Activated CD8-positive, alpha-beta memory T cell treated with anti-CD3 and anti-CD28 coated beads for 4 hours (primary cell): ENCODE measurements around the gene SDHC.
"Not testable (repeated sequence)": the region's sequence is repeated elsewhere in the genome, so short reads cannot be mapped to it uniquely, and the experiment has no call there.

Experiments
- DNase-seq, 2 donors: peaks; one replicate each; pipeline ENCODE4 v3.0.0-alpha.2; 2020; ENCODE audit warnings: low read depth in 2 of 2

Gene SDHC

DNA sequence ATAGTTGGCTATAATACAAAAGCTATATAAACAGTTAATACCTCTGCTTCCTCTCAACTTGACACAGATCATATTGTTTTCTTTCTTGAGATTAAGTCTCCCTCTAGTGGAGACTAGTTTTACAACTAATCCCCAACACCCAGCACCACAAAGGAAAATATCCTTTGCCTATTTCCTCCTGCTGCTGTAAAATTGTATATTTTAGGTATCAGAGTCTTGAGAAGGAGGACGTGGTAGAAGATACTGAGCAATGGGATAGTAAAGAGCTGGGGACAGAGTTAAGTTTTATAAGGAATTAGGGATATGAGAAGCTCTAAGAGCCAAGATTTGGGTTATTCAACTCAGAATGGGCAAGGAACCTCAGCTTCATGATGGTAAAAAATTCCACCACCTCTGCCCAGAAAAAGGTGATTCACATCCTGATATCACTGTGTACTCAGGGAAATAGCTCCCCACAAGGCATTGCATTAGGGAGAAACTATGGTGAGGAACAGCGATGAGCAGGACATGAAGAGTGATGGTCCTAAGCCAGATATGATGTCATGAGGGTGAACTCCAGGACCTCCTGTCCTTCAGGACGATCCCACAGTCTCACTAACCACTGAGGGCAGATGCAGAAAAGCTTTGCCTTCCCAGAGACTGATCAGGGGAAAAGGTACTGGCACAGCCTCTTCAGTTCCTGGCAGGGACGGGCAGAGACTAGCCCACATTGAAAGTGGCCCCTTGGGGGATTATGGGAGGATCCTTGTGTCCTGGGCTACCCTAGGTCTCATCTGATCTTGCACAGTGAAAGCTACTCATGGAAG is 68.2 kb downstream of the SDHC start:
- no peak for DNase-seq

DNA sequence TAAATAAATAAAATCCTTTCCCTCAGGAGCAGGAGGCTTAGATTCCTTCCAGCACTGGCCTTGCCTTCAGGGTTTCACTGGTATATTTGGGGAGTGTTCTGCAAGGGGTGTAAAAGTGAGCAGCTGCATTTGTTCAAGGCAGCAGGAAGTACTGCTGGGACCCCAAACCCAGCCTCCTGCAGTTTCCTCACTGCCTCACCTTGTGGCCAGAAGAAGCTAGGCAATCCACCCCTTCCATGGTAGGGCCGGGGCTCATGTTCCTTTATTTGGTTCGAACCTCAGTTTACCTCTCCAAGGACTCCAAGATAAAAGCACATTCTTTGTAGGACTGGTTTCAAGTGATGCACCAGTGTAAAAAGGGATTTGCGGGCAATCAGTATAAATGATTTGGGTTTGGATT is 74.5 kb downstream of the SDHC start:
- DNase-seq = no peak

DNA sequence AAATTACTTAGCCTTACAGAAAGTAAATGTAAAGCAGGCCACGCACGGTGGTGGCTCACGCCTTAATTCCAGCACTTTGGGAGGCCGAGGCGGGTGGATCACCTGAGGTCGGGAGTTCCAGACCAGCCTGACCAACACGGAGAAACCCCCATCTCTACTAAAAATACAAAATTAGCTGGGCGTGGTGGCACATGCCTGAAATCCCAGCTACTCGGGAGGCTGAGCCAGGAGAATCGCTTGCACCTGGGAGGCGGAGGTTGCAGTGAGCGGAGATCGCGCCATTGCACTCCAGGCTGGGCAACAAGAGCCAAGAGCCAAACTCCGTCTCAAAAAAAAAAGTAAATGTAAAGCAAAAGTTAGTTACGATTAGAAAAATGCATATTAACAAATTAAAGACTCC is 75.0 kb downstream of the SDHC start:
- DNase-seq = not testable (repeated sequence)

DNA sequence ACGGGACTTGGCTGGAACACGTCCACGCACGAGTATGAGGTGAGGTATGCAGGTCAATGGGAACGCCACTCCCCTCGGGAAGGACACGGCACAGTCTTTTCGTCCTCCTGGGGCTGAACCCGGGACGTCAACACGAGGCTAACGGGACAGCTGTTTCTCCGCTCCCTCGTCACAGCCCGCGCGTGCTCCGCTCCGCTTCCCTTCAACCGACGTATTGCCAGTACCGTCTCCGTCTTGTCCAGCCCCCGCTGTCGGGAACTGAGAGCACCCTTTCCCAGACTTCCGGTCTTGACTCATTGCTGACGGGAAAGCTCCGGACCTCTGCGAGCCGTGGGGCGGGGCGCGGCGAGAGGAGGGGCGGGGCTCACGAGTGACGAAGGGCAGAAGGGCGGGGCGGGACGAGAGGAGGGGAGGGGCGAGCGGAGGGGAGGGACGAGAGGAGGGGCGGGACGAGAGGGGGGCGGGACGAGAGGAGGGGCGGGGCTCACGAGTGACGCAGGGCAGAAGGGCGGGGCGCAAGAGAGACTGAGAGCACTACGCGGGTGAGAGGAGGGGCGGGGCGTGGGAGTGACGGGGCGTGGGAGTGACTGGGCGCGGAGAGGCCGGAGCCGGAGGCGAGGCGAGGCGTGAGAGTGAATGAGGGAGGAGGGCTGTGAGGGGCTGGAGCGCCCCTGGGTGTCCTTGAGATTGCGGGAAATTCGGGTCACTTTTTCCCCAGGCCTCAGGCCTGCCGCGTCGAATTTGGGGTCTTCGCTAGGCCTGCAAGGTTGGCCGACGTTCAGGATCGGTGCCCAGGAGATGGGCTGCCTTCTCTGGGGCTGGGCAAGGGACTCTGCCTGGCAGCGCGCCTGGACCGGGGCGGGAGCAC is 75.7 kb downstream of the SDHC start:
- peak; percentile 81 to 92 for DNase-seq

DNA sequence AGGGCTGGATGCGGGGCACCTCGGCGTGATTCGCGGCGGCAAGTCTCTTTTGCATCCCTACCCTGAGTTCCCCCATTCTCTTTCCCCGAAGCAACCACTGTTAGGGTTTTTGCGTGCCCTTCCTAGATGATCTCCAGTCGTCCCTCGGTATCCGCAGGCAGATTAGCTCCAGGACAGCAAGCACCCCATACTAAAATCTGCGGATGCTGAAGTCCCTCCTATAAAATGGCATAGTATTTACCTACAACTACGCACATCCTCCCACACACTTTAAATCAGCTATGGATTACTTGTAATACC is 76.3 kb downstream of the SDHC start:
- DNase-seq = no peak

DNA sequence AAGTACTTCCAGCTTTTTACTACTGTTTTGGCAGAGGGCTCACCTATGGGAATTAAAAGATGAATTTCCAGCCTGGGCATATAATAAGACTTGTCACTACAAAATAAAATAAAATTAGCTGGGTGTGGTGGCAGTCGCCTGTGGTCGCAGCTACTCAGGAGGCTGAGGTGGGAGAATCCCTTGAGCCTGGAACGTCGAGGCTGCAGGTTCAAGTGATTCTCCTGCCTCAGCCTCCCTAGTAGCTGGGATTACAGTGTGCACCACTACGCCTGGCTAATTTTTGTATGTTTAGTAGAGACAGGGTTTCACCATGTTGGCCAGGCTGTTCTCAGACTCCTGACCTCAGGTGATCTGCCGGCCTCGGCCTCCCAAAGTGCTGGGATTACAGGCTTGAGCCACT is 77.0 kb downstream of the SDHC start:
- not testable (repeated sequence) for DNase-seq

DNA sequence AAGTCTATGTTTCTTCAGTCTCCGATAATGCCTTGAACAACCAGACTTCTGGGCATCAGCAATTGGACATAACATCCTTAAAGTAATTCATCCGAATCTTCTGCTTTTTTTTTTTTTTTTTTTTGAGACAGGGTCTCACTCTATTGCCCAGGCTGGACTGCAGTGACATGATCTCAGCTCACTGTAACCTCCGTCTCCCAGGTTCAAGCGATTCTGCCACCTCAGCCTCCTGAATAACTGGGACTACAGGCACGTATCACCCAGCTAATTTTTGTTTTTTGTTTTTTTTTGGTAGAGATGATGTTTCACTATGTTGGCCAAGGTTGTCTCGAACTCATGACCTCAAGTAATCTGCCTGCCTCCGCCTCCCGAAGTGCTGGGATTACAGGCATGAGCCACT is 77.4 kb downstream of the SDHC start:
- no peak for DNase-seq

DNA sequence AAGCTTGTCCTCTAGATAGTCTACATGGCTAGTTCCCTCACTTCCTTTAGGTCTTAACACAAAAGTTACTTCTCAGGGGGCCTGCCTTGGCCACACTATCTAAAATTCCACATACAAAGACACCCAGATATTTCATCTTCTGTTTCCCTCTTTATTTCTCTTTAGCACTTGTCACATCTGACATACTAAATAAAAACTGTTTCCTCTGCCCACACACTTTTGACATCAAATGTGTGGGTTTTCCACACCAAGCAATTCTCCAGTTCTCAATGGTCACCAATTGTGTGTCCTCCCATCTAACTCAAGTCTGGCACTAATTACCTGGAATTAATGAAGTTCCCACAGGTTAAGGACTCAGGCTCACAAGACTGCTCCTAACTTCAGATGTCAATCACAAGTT is 79.0 kb downstream of the SDHC start:
- no peak for DNase-seq

DNA sequence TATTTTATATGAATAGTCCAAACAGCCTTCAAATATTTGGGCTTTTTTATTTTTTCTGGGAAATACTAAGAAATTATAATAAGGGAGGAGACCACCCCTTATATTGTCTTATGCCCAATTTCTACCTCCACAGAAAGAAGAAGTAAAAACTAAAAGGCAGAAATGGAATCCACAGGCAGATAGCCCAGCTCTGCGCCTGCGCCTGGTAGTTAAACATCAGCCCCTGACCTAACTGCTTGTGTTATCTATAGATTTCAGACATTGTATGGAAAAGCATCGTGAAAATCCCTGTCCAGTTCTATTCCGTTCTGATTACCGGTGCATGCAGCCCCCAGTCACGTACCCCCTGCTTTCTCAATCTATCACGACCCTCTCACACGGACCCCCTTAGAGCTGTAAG is 82.9 kb downstream of the SDHC start:
- not testable (repeated sequence) for DNase-seq

DNA sequence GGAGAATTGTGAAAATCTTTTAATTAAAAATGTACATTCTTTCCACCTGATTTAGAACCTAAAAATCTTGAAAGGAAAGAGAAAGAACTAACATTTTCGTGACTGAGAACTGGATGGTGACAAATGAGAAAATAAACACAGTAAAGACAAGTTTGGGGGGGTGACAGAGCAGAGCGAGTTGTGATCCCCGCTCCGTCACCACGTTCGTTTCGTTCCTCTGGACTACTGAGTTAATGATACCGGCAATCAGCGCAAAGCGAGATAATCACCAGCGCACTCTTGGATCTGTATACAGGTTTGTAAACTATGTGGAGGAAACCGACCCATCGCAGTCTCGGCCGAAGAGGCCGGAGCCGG is 84.7 kb downstream of the SDHC start:
- DNase-seq = no peak

DNA sequence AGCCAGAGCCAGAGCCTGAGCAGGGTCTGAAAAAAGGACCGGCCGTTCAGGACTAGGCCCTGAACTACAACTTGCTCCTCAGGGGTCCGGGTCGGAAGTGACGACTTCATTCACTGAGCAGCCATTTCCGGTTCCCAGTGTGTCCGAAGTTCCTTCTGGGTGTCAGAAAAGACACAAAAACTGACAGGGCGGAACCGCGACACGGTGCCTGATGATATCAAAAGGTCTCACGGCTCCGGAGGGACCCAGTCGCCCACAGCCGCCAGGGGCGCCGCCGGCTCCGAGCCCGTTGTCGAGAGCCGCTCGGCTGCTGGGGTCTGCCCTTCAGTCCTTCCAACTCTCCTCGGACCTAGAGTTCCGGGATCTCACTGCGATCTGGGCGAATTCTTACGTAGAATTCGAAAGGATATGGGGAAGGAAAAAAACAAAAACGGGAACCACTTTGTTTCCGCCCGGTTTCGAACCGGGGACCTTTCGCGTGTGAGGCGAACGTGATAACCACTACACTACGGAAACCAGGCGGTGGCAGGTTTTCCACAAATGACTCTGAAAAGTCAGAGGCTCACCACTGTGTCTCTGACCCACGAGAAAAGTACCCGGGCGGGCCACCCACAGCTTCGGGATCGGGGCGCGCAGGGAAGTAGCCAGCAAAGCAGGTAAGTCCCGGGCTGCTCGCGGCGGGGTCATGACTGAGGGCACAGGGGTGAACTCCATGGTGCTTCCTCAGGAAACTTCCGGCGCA is 85.2 kb downstream of the SDHC start:
- DNase-seq = peak; percentile 87 to 88

DNA sequence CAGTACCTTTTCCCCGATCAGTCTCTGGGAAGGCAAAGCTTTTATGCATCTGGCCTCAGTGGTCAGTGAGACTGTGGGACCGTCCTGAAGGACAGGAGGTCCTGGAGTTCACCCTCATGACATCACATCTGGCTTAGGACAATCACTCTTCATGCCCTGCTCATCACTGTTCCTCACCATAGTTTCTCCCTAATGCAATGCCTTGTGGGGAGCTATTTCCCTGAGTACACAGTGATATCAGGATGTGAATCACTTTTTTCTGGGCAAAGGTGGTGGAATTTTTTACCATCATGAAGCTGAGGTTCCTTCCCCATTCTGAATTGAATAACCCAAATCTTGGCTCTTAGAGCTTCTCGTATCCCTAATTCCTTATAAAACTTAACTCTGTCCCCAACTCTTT is 88.3 kb downstream of the SDHC start:
- DNase-seq = no peak

DNA sequence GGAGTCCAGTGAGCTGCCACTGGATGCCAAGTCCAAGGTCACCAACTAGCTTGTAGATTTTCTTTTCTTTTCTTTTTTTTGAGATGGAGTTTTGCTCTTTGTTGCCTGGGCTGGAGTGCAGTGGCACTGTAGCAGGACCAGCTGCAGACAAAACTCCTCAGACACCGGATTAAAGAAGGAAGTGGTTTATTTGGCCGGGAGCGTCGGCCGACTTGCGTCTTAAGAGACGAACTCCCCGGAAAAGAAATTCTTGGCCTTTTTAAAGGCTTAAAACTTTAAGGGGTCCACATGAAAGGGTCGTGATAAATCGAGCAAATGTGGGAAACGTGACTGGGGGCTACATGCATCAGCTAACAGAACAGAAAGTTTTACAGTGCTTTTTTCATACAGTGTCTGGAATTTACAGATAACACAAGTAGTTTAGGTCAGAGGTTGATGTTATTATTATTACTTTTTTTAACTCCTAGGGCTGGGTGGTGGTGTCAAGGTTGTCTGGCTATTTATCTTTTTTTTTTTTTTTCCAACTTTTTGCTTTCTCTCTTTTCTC is 89.9 kb downstream of the SDHC start:
- no peak for DNase-seq

DNA sequence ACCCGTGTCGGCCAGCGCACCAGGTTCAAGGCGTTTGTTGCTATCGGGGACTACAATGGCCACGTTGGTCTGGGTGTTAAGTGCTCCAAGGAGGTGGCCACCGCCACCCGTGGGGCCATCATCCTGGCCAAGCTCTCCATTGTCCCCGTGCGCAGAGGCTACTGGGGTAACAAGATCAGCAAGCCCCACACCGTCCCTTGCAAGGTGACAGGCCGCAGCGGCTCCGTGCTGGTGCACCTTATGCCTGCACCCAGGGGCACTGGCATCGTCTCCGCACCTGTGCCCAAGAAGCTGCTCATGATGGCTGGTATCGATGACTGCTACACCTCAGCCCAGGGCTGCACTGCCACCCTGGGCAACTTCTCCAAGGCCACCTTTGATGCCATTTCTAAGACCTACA is 92.4 kb downstream of the SDHC start:
- not testable (repeated sequence) for DNase-seq

DNA sequence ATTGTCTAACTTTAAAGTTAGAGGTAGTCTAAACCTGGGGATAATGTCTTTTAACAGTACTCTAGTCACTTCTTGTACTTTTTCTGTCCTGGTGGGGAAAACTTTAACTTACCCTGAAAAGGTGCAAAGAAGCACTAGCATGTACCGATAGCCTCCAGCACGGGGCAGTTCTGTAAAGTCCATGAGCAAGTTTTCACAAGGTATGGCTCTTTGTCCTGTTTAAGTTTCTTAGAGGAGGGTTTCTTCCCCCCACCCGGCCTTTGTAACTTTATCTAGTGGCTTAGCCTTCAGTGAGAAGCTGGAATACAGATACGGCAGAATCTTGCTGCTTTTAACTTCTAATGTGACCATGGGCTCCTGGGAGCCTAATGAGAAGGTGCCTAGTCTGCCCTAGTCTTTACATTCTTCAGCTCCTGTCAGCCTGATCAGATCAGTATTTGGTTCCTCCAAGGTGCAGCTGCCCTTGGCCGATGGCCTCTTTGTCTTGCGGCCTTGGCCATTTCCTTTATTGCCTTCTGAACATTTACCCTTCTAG is 93.3 kb downstream of the SDHC start:
- no peak for DNase-seq

DNA sequence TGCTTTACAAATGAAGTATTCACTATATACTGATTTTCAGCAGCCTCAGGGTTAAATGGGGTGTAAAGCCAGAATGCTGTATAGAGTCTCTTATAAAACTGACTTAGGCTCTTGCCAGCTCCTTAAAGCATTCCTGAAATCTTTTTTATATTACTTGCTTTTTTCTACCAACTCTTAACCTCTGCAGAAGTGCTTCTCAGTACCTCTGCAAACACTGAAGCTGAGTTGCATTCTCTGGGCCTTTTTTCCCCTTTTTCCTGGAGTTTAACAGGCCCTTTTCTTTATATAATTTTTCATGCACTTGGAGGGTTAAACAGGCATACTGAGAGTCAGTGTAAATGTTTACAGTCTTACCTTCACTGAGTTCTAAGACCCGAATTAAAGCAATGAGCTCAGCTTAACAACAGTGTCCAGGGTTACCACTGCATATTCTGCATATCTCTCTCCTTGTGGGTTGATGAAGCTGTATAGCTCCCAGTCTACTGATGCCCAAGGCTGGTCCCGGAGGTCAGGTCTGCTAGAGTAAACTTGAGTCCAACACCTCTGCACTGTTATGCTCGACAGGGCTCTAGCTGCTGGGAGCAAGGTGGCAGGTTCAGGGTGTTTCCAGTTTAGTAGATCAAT is 94.4 kb downstream of the SDHC start:
- DNase-seq = no peak

DNA sequence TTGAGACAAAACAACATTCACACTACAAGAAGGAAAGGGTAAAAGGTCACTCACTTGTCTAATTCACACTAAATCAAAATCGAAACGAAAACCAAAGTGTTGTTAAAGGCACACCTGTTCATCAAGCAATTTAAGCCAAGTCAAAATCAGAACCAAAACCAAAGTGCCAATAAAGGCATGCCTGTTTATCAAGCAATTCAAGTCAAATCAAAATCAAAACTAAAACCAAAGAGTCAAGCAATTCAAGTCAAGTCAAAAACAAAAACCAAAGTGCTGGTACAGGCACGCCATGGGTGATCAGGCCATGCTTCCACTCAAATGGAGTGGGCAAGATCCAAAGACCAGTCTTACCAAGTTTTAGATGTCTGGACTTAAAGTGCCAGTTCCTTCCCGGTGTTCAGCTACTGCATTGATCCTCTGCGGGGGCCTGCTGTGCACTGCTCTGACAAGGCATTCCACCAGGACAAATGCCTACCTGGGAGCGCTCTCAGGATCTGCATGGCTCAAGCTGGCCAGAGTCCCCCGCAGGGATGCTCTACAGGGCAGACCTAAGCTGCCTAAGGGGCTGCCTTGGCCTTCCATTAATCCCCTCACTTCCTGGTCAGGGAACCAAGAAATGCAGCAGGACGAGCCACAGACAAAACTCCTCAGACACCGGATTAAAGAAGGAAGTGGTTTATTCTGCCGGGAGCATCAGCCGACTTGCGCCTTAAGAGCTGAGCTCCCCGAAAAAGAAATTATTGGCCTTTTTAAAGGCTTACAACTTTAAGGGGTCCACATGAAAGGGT is 95.9 kb downstream of the SDHC start:
- not testable (repeated sequence) for DNase-seq

DNA sequence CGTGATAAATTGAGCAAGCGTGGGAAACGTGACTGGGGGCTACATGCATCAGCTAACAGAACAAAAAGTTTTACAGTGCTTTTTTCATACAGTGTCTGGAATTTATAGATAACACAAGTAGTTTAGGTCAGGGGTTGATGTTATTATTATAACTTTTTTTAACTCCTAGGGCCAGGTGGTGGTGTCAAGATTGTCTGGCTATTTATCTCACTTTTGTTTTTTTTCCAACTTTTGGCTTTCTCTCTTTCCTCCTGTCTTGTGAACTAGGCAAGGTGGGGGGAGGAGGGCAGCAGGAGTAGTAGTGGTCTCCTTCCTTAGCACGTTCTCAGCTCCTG is 96.4 kb downstream of the SDHC start:
- DNase-seq = not testable (repeated sequence)
